Measurements from ENCODE around the gene CISD1. TPM values are rescaled to one million over a fixed set of nuclear protein-coding genes. Genes with fewer than 3 reads are reported as not detected.

The CISD1 gene
- total and polyA plus RNA-seq, 10 of the 15 experiments (the other 5 are each of a cell fraction or from before 2014, with no cell fraction given), result 23.0 to 162 (median 58.5) TPM

GRCh38 chr10:58334817-58335305, 65.9 kb downstream of the CISD1 start, which contains the start of gene UBE2D1 (continued):
- TF ChIP-seq MEF2A (IDR thresholded peaks at IDR 0.05; ENCODE audit: insufficient read depth, low read depth, low read length) (no peak), FOS (IDR thresholded peaks at IDR 0.05; ENCODE audit: borderline replicate concordance, extremely low read depth, insufficient read length) (no peak), MTA3 (IDR thresholded peaks at IDR 0.05; ENCODE audit: borderline replicate concordance, low read length) (no peak), ATF7 (IDR thresholded peaks at IDR 0.05; ENCODE audit: low read depth) (no peak), ZBTB11 (CRISPR knock-in tag; IDR thresholded peaks at IDR 0.05) (no peak), ZSCAN29 (IDR thresholded peaks at IDR 0.05) (no peak), PRDM15 (CRISPR knock-in tag; IDR thresholded peaks at IDR 0.05) (no peak), DPF2 (IDR thresholded peaks at IDR 0.05) (0 out of 2 replicates have a peak, but pooled peaks have one; percentile 62), ATF3 (IDR thresholded peaks at IDR 0.05; ENCODE audit: borderline replicate concordance, extremely low read depth, low read depth, low read length) (no peak), ZNF24 (IDR thresholded peaks at IDR 0.05) (no peak), IRF4 (IDR thresholded peaks at IDR 0.05; ENCODE audit: low read depth, low read length) (no peak), HSF1 (IDR thresholded peaks at IDR 0.05; ENCODE audit: low read depth, low read length) (no peak), ESRRA (IDR thresholded peaks at IDR 0.05; ENCODE audit: low read length) (no peak), E2F8 (IDR thresholded peaks at IDR 0.05; ENCODE audit: low read depth, partially characterized antibody) (no peak), BCLAF1 (IDR thresholded peaks at IDR 0.05) (no peak)

Data from GM12878 (cell line).